ENCODE results near the gene KIF14. TPM values are rescaled to one million over a fixed set of nuclear protein-coding genes. Genes with fewer than 3 reads are reported as not detected.
"Not testable (repeated sequence)": the region's sequence is repeated elsewhere in the genome, so short reads cannot be mapped to it uniquely, and the experiment has no call there.

KIF14 gene
- total RNA-seq, 2 experiments from 2014 or later = 17.4 to 17.8 TPM

DNA sequence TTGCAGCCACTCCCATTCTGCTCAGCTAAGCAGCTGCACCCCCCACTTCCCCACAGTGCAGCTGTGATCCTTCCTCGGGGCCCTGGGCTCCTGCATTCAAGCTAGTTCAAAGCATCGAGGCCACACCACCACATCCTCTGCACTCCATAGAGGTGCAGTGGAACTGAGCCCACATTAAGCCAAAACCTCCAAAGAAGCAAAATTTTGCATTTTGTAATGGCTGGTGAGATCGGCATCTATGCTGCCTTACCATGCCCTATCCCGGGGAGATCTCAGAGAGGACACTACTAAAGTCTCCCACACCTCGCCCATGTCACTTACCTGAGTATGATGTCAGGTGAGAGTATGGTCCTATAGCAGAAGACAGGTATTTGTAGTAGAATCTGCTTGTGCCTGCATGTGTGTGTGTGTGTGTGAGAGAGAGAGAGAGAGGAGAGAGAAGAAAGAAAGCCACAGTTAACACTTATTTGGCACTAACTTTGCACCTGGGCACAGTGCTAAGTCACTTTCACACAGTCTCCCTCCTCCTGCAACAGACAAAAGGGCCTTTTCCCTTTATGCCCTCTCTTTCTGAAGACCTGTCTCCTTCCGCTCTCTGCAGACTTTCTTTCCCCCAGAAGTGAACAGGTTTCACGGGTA lies 89.8 kb downstream of the KIF14 start:
- H3K27ac Mint-ChIP-seq = peak overlapping the region; percentile 36
- no peaks in the 10 kb centered on the region for H3K9me3 Mint-ChIP-seq
- H3K27me3 Mint-ChIP-seq = no peaks in the 10 kb centered on the region
- H3K4me1 Mint-ChIP-seq = peaks cover 26% of the 10 kb centered on the region
- no peaks in the 10 kb centered on the region for H3K36me3 Mint-ChIP-seq
- H3K4me3 Mint-ChIP-seq = peak overlapping the region; percentile 38
- peak; percentile 28 for DNase-seq

DNA sequence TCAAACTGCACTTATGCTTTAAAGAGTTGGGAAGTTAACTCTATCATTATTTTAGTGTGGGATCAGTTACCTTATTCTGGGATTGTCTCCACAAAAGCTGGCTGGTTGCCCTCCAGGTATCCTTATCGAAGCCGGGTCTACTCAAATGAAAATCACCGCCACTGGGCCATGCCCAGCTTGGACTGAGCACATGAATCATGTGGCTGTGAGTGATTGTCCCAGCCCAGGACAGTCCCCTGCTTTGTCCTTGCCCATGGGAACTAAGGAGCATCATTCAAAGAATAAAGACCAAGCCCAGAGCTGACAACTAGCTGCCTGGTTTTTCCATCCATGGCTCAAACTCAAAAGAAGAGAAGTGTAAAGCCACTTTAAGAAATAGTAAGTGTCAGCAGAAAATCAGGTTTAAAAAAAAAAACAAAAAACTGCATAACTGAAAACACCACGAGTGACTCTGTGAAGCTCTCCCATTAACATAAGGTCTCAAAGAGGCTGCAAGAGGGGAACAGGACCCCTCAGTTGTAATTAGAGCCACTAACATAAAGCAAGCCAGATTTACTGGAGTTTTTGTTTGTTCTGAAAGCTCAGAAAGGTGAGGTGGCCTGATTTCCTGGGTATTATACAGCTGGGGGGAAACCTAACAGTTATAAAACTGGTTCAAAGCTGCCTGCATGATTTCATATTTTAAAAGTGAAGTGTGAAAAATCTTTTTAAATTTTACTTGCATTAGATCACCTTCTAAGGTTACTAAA lies 91.5 kb downstream of the KIF14 start:
- H3K36me3 Mint-ChIP-seq = no peaks in the 10 kb centered on the region
- DNase-seq = no peak
- H3K9me3 Mint-ChIP-seq = no peaks in the 10 kb centered on the region
- H3K4me3 Mint-ChIP-seq = no peak overlapping the region
- no peaks in the 10 kb centered on the region for H3K27me3 Mint-ChIP-seq
- no peak overlapping the region for H3K27ac Mint-ChIP-seq
- H3K4me1 Mint-ChIP-seq = peaks cover 26% of the 10 kb centered on the region

DNA sequence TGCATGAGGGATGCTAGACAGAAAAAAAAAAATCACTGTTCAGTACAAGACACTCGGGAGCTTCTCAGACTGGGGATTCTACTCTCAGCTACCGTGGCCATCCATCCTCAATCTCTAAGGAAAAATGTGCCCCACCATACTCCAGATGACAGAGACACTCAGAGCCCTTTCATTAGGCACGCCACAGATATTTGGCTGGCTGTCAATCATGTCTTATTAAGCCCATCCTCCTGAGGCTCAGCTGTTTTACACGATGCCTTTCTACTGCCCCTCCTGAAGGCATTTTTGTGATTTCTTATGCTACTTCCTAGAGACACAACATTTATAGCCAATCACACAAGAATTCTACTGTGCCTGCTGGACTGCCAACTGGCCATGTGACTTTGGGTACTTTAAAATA lies 92.9 kb downstream of the KIF14 start:
- H3K4me3 Mint-ChIP-seq = no peak overlapping the region

DNA sequence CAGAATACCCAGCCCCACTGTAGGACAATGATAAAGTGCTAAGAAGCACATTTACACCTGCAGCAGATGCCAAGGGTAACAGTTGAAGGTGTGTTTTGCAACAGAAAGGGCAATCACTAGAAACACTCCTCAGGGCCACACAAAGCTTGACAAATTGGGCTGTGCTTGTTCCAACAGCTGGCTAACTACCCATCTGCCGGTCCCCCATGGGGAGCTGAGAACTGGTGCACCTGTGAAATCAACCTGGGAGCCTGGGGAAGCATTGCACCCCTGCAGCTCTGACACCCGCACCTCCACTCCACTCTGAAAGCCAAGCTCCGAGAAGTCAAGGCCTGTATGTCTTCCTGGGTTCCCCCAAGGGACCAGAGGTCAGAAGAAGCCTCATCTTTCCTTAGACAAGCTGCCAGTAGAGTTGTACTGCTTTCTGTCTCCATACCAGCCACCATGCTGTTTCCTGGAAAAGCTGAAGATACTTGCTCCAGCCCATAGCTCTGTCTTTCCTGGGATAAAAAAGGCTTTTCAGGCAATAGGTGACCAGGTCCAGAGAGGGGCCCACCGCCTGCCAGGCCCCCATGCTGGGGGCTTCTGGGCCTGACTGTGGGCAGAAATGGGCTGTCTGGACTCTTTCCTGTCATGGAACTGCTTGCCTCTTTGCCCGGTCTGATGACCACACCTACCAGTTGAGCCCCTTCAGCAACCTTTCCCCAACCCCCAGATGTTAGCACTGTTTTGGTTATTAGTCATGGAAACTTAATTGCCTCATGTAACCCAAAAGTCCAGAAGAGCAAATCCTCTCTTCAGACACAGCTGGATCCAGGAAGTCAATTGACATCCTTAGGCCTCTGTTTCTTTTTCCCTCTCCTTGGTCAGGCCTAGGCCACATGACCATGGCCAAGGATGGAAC lies 93.6 kb downstream of the KIF14 start:
- Mint-ChIP-seq H3K9me3 (no peaks in the 10 kb centered on the region), H3K4me3 (no peak overlapping the region), H3K36me3 (no peaks in the 10 kb centered on the region), H3K27me3 (no peaks in the 10 kb centered on the region), H3K27ac (no peak overlapping the region), H3K4me1 (peaks cover 26% of the 10 kb centered on the region)
- DNase-seq = no peak

More for the DNA sequence above, 92.9 kb downstream of the KIF14 start:
- Mint-ChIP-seq H3K27me3 (no peaks in the 10 kb centered on the region), H3K9me3 (no peaks in the 10 kb centered on the region), H3K36me3 (no peaks in the 10 kb centered on the region), H3K27ac (no peak overlapping the region), H3K4me1 (peaks cover 26% of the 10 kb centered on the region)
- DNase-seq = no peak

DNA sequence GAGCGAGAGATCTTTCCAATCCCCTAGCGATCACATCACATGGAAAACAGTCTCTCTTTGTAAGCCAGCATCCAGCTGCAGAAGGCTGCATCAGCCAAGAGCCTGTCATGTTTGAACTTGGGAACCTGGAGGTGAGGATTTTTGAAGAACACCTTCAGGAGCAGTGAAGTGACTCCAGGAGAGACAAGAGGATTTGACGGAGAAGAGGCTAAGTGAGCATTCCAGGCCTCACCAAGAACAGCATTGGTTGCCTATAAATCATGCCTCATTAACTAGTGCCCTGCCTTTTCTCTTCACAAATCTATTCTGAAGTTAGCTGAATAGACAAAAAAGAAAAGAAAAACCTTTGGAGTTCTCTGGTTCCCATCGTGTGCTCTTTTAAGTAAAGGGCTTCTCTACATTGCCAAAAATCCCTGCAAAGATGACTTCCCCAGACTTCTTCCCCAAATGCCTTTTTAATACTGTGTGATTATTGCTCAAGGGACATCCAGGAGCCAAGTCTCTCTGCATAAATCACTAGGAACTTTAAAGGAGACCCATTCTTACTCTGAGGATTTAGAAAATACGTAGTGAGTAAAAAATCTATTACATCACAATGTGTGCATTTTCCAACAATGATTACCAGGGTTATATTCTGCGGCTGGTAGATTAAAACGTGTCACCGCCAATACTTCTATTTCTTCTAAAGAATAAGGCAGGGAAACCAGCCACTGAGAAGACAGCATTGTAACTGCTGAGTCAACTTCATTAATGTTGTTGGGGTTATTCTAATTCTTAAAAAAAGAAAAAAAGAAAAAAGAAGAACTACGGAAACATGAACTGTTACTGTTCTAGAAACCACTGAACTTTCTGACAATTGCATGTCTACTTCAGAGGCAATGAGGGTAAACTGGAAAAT lies 95.2 kb downstream of the KIF14 start:
- Mint-ChIP-seq H3K4me3 (no peak overlapping the region), H3K27ac (no peak overlapping the region)

DNA sequence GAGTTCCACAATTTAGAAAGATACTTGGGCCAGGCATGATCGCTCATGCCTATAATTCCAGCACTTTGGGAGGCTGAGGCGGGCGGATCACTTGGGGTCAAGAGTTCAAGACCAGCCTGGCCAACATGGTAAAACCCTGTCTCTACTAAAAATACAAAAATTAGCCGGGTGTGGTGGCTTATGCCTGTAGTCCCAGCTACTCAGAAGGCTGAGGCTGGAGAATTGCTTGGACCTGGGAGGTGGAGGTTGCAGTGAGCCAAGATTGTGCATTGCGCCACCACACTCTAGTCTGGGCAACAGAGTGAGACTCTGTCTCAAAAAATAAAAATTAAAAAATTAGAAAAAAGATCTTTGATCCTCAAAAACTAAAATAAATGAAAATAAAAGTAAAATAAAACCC lies 96.0 kb downstream of the KIF14 start:
- DNase-seq, H3K9me3 Mint-ChIP-seq, H3K36me3 Mint-ChIP-seq, H3K27me3 Mint-ChIP-seq, H3K27ac Mint-ChIP-seq, H3K4me1 Mint-ChIP-seq, H3K4me3 Mint-ChIP-seq: not testable (repeated sequence)

More for the DNA sequence above, 95.2 kb downstream of the KIF14 start:
- H3K27me3 Mint-ChIP-seq = no peaks in the 10 kb centered on the region
- no peaks in the 10 kb centered on the region for H3K9me3 Mint-ChIP-seq
- H3K36me3 Mint-ChIP-seq = no peaks in the 10 kb centered on the region
- H3K4me1 Mint-ChIP-seq = peaks cover 15% of the 10 kb centered on the region
- DNase-seq = no peak

DNA sequence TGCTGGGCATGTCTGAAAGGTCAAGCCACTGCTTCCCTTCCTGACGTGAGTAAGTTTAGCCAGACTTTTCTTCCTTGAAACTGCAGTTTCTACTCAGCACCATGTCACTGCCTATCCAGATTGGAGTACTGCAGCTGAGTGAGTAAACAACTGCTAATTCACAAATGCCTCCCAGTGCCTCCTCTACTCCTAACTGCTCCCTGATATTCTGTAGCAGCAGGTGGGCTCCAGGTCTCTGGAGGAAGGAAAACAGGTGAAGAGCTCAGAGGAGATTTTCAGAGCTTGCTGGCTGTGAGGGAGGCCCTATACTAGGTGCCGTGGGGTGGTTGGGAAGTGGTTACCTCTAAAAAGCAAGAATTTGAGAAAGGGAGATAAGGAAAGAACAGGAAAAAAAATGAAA lies 96.5 kb downstream of the KIF14 start:
- Mint-ChIP-seq H3K27ac (no peak overlapping the region), H3K36me3 (no peaks in the 10 kb centered on the region), H3K9me3 (no peaks in the 10 kb centered on the region), H3K27me3 (no peaks in the 10 kb centered on the region), H3K4me3 (no peak overlapping the region), H3K4me1 (peaks cover 6% of the 10 kb centered on the region)
- no peak for DNase-seq

DNA sequence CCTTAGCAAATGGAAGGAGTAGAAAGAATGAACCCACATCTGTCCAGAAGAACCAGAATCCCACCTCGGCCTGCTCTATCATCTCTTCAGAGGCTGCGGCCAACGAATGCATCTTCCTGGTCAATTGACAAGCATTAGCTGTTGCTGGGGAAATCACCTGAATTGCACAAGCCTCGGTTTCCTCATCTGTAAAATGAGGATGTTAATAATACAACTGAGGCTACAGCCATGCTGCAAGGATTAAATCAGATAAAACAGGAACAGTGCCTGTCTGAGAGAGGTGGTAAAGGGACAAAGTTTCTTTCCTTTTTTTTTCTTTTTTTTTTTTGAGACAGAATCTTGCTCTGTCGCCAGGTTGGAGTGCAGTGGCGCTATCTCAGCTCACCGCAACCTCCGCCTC lies 99.8 kb downstream of the KIF14 start:
- Mint-ChIP-seq H3K27ac (no peak overlapping the region), H3K4me1 (no peaks in the 10 kb centered on the region), H3K4me3 (no peak overlapping the region), H3K9me3 (no peaks in the 10 kb centered on the region), H3K27me3 (no peaks in the 10 kb centered on the region), H3K36me3 (no peaks in the 10 kb centered on the region)
- no peak for DNase-seq

DNA sequence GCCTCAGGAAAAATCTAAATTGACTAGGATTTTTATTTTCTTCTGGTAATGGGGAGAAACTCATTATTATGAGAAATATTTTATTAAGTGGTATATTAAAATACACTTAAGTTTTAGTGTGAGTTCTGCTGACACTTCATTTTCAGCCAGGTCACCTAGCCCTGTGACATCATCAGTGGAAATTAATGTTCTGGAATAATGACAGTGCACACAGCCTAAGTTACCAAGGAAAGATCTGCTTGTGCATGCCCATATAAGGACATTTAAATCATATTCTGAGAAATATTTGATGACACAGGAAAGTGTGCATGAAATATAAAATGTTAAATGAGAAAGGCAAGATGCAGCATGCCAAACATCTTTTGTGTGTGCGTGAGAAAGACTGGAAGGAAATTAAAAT lies 102.0 kb downstream of the KIF14 start:
- H3K27ac Mint-ChIP-seq = no peak overlapping the region
- peaks cover 3% of the 10 kb centered on the region for H3K27me3 Mint-ChIP-seq
- no peak for DNase-seq
- H3K4me1 Mint-ChIP-seq = no peaks in the 10 kb centered on the region
- H3K9me3 Mint-ChIP-seq = no peaks in the 10 kb centered on the region
- H3K36me3 Mint-ChIP-seq = no peaks in the 10 kb centered on the region
- H3K4me3 Mint-ChIP-seq = no peak overlapping the region

DNA sequence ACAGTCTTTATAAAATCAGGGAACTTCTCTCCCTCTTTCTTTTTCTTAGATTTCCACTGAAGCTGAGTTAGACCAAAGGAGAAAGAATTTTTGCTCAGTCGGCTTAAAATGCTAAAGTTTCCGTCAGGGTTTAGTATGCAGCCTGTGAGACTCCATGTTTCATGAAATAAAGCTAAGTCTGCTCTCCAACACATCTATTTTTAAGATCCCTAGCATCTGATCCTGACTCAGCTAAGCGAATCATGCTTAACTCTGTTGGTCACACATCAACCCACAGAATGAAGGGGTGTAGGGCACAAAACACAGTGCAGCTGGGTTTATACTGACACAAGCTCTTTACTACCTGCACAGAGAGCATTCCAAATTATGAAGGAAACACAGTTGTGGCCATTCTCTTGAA lies 108.4 kb downstream of the KIF14 start:
- H3K27ac Mint-ChIP-seq = no peak overlapping the region
- peaks cover 6% of the 10 kb centered on the region for H3K27me3 Mint-ChIP-seq
- no peaks in the 10 kb centered on the region for H3K4me1 Mint-ChIP-seq
- no peaks in the 10 kb centered on the region for H3K36me3 Mint-ChIP-seq
- no peak for DNase-seq
- no peak overlapping the region for H3K4me3 Mint-ChIP-seq
- no peaks in the 10 kb centered on the region for H3K9me3 Mint-ChIP-seq

DNA sequence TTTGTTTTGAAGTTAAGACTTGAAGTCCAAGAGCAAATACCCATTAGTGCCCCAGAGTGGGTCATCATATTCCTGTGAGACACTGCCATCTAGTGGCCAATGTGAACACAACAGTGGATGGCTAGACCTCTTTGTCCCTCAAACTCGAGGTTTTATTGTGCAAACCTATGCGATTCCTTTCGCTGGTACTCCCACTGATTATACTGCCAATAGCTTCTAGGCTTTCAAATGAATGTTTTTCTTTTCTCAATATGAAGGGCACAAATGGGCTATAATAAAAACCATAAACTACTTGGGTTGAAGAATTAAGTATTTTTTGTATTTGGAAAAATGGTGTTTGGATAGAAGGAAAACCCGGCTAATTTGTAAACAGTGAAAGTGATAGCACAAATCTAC lies 110.3 kb downstream of the KIF14 start:
- Mint-ChIP-seq H3K36me3 (no peaks in the 10 kb centered on the region), H3K27ac (no peak overlapping the region), H3K27me3 (peaks cover 3% of the 10 kb centered on the region)

DNA sequence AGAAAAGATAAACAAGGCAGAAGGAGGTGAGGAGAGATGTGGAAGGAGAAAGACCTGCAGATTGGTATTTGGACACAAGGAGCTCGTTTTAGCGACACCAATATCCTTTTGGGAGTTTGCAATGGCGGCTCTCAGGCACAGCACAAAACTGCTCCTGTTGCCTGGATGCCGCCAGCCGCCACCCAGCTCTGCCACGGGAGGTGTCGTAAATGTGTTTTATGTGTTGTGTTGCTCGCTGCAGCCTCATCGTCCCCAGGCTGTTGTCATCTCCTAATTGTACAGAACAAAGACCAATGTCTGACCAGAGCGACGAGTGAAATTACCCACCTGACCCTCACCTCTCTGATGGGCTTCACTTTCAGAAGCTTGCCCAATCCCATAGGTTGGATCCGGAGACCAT lies 114.1 kb downstream of the KIF14 start:
- peaks cover 6% of the 10 kb centered on the region for H3K27me3 Mint-ChIP-seq
- H3K4me1 Mint-ChIP-seq = no peaks in the 10 kb centered on the region
- H3K36me3 Mint-ChIP-seq = no peaks in the 10 kb centered on the region
- H3K27ac Mint-ChIP-seq = no peak overlapping the region
- DNase-seq = no peak
- H3K9me3 Mint-ChIP-seq = no peaks in the 10 kb centered on the region
- H3K4me3 Mint-ChIP-seq = no peak overlapping the region

More for the DNA sequence above, 110.3 kb downstream of the KIF14 start:
- Mint-ChIP-seq H3K4me1 (no peaks in the 10 kb centered on the region), H3K9me3 (no peaks in the 10 kb centered on the region), H3K4me3 (no peak overlapping the region)
- peak; percentile 52 for DNase-seq

DNA sequence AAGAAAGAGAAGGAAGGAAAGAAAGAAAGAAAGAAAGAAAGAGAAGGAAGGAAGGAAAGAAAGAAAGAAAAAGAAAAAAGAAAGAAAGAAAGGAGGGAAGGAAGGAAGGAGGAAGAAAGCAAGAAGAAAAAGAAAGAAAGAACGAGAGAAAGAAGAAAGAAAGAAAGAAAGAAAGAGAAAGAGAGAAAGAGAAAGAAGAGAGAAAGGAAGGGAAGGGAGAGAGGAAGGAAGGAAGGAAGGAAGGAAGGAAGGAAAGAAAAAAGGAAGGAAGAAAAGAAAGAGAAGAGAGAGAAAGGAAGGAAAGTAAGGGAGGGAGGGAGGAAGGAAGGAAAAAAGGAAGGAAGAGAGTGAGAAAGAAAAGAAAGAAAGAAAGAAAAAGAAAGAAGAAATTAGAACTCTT lies 115.3 kb downstream of the KIF14 start:
- H3K4me1 Mint-ChIP-seq = no peaks in the 10 kb centered on the region
- H3K9me3 Mint-ChIP-seq = no peaks in the 10 kb centered on the region
- H3K27me3 Mint-ChIP-seq = peaks cover 4% of the 10 kb centered on the region
- DNase-seq = no peak
- no peaks in the 10 kb centered on the region for H3K36me3 Mint-ChIP-seq
- H3K27ac Mint-ChIP-seq = no peak overlapping the region
- H3K4me3 Mint-ChIP-seq = no peak overlapping the region
